C4-2B (cell line): ENCODE results near the gene KIF13A.

Experiments
- H3K27ac ChIP-seq: fragments of 450-650 bp; 2 replicates; pipeline ENCODE4 v1.5.1; 2017
- CTCF ChIP-seq: fragments of 450-650 bp; conservative IDR thresholded peaks from 2 replicates; pipeline ENCODE4 v1.5.1; 2017; ENCODE audit warnings: mild to moderate bottlenecking
- ZFX ChIP-seq: fragments of 450-650 bp; IDR thresholded peaks from 2 replicates; pipeline ENCODE4 v1.6.1; 2017

The KIF13A gene

GRCh38 chr6:17871836-17872235, 115.6 kb downstream of the KIF13A start:
- TF ChIP-seq CTCF (no peak), ZFX (no peak)
- H3K27ac ChIP-seq: no peak overlapping the region

GRCh38 chr6:17871189-17871519, 116.3 kb downstream of the KIF13A start:
- no peak for TF ChIP-seq ZFX
- no peak for TF ChIP-seq CTCF
- H3K27ac ChIP-seq: no peak overlapping the region

GRCh38 chr6:17870300-17871188, 116.9 kb downstream of the KIF13A start:
- TF ChIP-seq CTCF (no peak), ZFX (no peak)
- H3K27ac ChIP-seq: no peak overlapping the region

- no peak overlapping the region for H3K27ac ChIP-seq
- TF ChIP-seq ZFX: no peak
- TF ChIP-seq CTCF: no peak
These were observed 117.7 kb downstream of the KIF13A start for GRCh38 chr6:17869753-17870050.

- TF ChIP-seq ZFX (no peak), CTCF (no peak)
- H3K27ac ChIP-seq: no peak overlapping the region
These were observed 118.3 kb downstream of the KIF13A start for GRCh38 chr6:17869010-17869752.

- TF ChIP-seq ZFX (no peak), CTCF (no peak)
- H3K27ac ChIP-seq: no peak overlapping the region
These were observed 119.6 kb downstream of the KIF13A start for GRCh38 chr6:17867880-17868279.

- TF ChIP-seq CTCF (no peak), ZFX (no peak)
- no peak overlapping the region for H3K27ac ChIP-seq
These were observed 120.5 kb downstream of the KIF13A start for GRCh38 chr6:17866876-17867444.
